ENCODE measurements around the gene MGAT2.

DNA sequence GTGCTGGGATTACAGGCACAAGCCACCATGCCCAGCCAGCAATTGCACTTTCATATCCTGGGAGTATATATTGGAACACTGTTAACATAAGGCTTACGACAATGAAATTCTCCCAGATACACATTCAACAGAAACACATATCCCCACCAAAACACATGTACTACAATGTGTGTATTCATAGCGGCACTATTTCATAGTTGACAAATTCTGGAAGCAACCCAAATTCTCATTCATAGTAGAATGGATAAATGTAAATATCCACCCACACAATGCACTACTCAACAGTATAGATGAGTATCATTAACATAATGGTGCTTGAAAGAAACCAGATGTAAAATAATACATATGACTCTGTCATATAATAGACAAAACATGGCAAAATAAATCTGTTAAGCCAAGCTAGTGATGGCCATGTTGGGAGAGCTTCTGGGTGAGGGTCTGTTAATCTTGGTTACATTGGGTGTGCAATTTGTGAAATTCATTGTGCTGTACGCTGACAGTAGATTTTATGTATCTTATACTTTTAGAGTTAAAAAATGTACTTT lies 17.0 kb downstream of the MGAT2 start:
- TF ChIP-seq, protein P1, sequence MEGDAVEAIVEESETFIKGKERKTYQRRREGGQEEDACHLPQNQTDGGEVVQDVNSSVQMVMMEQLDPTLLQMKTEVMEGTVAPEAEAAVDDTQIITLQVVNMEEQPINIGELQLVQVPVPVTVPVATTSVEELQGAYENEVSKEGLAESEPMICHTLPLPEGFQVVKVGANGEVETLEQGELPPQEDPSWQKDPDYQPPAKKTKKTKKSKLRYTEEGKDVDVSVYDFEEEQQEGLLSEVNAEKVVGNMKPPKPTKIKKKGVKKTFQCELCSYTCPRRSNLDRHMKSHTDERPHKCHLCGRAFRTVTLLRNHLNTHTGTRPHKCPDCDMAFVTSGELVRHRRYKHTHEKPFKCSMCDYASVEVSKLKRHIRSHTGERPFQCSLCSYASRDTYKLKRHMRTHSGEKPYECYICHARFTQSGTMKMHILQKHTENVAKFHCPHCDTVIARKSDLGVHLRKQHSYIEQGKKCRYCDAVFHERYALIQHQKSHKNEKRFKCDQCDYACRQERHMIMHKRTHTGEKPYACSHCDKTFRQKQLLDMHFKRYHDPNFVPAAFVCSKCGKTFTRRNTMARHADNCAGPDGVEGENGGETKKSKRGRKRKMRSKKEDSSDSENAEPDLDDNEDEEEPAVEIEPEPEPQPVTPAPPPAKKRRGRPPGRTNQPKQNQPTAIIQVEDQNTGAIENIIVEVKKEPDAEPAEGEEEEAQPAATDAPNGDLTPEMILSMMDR (IDR thresholded peaks at IDR 0.05): no peak
- TF ChIP-seq POLR2AphosphoS5 (IDR thresholded peaks at IDR 0.05) (no peak), POLR2A (IDR thresholded peaks at IDR 0.05) (no peak), EP300 (IDR thresholded peaks at IDR 0.05) (no peak)

All from upper lobe of left lung (tissue), 4 donors.